ENCODE data around the gene TTC12. TPM values are rescaled to one million over a fixed set of nuclear protein-coding genes. Genes with fewer than 3 reads are reported as not detected.

TTC12 gene
- total and polyA plus RNA-seq, 10 of the 15 experiments (the other 5 are each of a cell fraction or from before 2014, with no cell fraction given) = 3.7 to 14.0 (median 8.1) TPM

DNA sequence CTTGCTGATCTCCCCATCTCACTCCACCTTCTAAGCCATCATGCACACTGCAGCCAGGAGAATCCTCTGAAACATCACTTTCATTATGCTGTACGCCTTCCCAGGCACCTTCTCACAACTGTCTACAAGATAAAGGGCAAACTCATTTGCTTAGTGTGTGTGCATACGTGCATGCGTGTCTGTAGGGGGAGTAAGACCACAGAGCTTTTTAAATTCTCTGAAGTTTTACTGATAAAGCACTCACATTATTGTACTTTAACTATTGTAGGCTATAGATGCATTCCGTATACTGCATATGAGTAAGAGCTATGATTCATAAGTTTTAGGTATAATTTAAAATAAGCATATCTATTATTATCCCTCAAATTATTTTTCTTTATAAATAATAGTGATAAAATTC lies 57.9 kb downstream of the TTC12 start (continued):
- TF ChIP-seq HDAC6 (IDR thresholded peaks at IDR 0.05; ENCODE audit: unreplicated experiment) = no peak
- no peak for TF ChIP-seq SUZ12 (IDR thresholded peaks at IDR 0.05; ENCODE audit: unreplicated experiment)
- no peak for TF ChIP-seq ZNF622 (IDR thresholded peaks at IDR 0.05)
- no peak for TF ChIP-seq CBX5 (IDR thresholded peaks at IDR 0.05; ENCODE audit: low read depth)
- no peak for TF ChIP-seq RAD51 (IDR thresholded peaks at IDR 0.05)

DNA sequence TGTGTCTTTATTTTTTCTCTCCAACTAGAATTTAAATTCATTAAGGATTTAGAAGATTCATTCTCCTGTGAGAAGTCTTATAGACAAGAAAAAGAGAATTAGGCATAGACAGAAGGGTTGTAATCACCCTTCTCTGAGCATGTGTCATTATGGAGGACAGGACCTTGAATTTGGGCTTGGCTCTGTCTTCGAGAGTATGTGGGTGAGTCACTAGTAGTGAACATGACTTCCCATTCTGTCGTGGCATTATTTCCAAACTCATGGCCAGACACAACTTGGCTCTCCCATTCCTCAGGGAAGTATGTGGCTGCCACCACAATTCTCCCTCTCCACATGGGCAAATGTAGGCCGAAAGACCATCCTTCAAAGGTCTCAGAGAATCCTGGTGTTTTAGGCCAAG lies 58.9 kb downstream of the TTC12 start:
- H3K27ac ChIP-seq (ENCODE audit: control insufficient read depth, insufficient read depth) = no peak overlapping the region
- no peak overlapping the region for H3K4me3 ChIP-seq
- ChIA-PET SMC1A (ENCODE audit: uncharacterized antibody, unreplicated experiment) (no interaction called here), CTCF (no interaction called here), RAD21 (ENCODE audit: unreplicated experiment) (no interaction called here), POLR2A (no interaction called here)
- H4K20me1 ChIP-seq (ENCODE audit: control insufficient read depth, insufficient read depth) = no peaks in the 10 kb centered on the region
- H3K4me2 ChIP-seq (ENCODE audit: control insufficient read depth, insufficient read depth) = no peak overlapping the region
- no peak overlapping the region for H3K9ac ChIP-seq (ENCODE audit: control insufficient read depth, insufficient read depth, low read length)
- H3K27me3 ChIP-seq (replicated peaks in 1 of 2; ENCODE audit: control insufficient read depth in 2 of 2, insufficient read depth in 2 of 2, low read length in 1 of 2) = no peaks in the 10 kb centered on the region; a peak in 1 of 4 replicates
- FAIRE-seq (no peak), ATAC-seq (no peak), DNase-seq (ENCODE audit: low read depth, low spot score) (no peak)
- WGBS (ENCODE audit: insufficient coverage, insufficient replicate concordance, low lambda C conversion rate, missing lambda C conversion rate) = 45% methylated on average over 3 of the region's 3 CpGs
- intact Hi-C loops (cut with micrococcal nuclease; ENCODE audit: unreplicated experiment) (no loop called here), in situ Hi-C loops (cut with MboI) (no loop called here)
- no peaks in the 10 kb centered on the region for H3K4me1 ChIP-seq (ENCODE audit: control insufficient read depth, insufficient read depth, low read length)
- H3K36me3 ChIP-seq (ENCODE audit: control insufficient read depth in 2 of 2, insufficient read depth in 2 of 2, low read length in 1 of 2) = no peaks in the 10 kb centered on the region
- no peaks in the 10 kb centered on the region for H3K79me2 ChIP-seq (ENCODE audit: control insufficient read depth, insufficient read depth, low read length)
- no TSS peak for BruUV-seq (replicated peaks)
- H2AFZ ChIP-seq (ENCODE audit: control insufficient read depth, low read depth, low read length) = no peak overlapping the region
- H3K9me3 ChIP-seq (replicated peaks; ENCODE audit: control insufficient read depth, insufficient read depth, low read length) = no peaks in the 10 kb centered on the region
- no peak for TF ChIP-seq SMC3 (IDR thresholded peaks at IDR 0.05; ENCODE audit: borderline replicate concordance, low read length)
- TF ChIP-seq EP300 (IDR thresholded peaks at IDR 0.05; ENCODE audit: borderline replicate concordance in 1 of 2, control insufficient read depth in 1 of 2, low read depth in 2 of 2, low read length in 2 of 2) = no peak
- TF ChIP-seq RELA (IDR thresholded peaks at IDR 0.05; ENCODE audit: borderline replicate concordance, partially characterized antibody) = no peak
- no peak for TF ChIP-seq LARP7 (IDR thresholded peaks at IDR 0.05)
- TF ChIP-seq, protein P1, sequence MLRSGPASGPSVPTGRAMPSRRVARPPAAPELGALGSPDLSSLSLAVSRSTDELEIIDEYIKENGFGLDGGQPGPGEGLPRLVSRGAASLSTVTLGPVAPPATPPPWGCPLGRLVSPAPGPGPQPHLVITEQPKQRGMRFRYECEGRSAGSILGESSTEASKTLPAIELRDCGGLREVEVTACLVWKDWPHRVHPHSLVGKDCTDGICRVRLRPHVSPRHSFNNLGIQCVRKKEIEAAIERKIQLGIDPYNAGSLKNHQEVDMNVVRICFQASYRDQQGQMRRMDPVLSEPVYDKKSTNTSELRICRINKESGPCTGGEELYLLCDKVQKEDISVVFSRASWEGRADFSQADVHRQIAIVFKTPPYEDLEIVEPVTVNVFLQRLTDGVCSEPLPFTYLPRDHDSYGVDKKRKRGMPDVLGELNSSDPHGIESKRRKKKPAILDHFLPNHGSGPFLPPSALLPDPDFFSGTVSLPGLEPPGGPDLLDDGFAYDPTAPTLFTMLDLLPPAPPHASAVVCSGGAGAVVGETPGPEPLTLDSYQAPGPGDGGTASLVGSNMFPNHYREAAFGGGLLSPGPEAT (IDR thresholded peaks at IDR 0.05; ENCODE audit: low read depth) = no peak
- no peak for TF ChIP-seq MTA3 (IDR thresholded peaks at IDR 0.05; ENCODE audit: borderline replicate concordance, low read length)
- no peak for TF ChIP-seq KDM1A (IDR thresholded peaks at IDR 0.05; ENCODE audit: borderline replicate concordance)
- TF ChIP-seq, protein P2, sequence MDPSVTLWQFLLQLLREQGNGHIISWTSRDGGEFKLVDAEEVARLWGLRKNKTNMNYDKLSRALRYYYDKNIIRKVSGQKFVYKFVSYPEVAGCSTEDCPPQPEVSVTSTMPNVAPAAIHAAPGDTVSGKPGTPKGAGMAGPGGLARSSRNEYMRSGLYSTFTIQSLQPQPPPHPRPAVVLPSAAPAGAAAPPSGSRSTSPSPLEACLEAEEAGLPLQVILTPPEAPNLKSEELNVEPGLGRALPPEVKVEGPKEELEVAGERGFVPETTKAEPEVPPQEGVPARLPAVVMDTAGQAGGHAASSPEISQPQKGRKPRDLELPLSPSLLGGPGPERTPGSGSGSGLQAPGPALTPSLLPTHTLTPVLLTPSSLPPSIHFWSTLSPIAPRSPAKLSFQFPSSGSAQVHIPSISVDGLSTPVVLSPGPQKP (IDR thresholded peaks at IDR 0.05; ENCODE audit: low read depth, low read length) = no peak
- no peak for TF ChIP-seq JUNB (IDR thresholded peaks at IDR 0.05)
- no peak for TF ChIP-seq ZNF622 (IDR thresholded peaks at IDR 0.05)
- TF ChIP-seq, protein P3, sequence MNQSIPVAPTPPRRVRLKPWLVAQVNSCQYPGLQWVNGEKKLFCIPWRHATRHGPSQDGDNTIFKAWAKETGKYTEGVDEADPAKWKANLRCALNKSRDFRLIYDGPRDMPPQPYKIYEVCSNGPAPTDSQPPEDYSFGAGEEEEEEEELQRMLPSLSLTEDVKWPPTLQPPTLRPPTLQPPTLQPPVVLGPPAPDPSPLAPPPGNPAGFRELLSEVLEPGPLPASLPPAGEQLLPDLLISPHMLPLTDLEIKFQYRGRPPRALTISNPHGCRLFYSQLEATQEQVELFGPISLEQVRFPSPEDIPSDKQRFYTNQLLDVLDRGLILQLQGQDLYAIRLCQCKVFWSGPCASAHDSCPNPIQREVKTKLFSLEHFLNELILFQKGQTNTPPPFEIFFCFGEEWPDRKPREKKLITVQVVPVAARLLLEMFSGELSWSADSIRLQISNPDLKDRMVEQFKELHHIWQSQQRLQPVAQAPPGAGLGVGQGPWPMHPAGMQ (IDR thresholded peaks at IDR 0.05; ENCODE audit: borderline replicate concordance) = no peak
